ENCODE data around the gene KLF6.

DNA sequence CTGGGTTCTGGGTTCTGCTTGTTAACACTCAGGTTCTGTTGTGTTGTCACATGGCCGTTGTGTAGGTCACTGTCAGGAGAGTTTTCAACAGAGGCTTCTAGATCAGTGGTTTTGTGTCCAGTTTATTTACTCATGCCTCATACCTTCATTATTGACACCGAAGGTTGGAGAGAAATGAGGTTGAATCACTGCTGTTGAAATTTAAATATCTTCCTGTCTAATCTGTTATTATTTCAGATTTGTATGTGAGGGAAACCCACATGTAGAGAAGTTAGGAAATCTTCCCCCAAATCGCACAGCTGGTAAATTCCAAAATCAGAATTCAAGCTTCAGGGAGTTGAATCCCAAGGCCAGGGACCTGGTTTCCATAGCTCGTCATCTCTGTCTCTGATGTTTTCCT lies 28.3 kb upstream of the KLF6 start:
- TF ChIP-seq POLR2A (IDR thresholded peaks at IDR 0.05) = no peak
- TF ChIP-seq, protein P1, sequence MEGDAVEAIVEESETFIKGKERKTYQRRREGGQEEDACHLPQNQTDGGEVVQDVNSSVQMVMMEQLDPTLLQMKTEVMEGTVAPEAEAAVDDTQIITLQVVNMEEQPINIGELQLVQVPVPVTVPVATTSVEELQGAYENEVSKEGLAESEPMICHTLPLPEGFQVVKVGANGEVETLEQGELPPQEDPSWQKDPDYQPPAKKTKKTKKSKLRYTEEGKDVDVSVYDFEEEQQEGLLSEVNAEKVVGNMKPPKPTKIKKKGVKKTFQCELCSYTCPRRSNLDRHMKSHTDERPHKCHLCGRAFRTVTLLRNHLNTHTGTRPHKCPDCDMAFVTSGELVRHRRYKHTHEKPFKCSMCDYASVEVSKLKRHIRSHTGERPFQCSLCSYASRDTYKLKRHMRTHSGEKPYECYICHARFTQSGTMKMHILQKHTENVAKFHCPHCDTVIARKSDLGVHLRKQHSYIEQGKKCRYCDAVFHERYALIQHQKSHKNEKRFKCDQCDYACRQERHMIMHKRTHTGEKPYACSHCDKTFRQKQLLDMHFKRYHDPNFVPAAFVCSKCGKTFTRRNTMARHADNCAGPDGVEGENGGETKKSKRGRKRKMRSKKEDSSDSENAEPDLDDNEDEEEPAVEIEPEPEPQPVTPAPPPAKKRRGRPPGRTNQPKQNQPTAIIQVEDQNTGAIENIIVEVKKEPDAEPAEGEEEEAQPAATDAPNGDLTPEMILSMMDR (IDR thresholded peaks at IDR 0.05) = no peak

All from right lobe of liver (tissue), 4 donors.